Neuronal stem cell (in vitro differentiated cells): ENCODE data around the gene MRPS35.

Experiments used
- DNase-seq: peaks from one replicate; pipeline ENCODE4 v3.0.0-alpha.2; 2013; ENCODE audit warnings: low spot score
- H2AFZ ChIP-seq: one replicate; pipeline ENCODE4 v1.6.1; 2013; ENCODE audit warnings: mild to moderate bottlenecking, low read length, inconsistent platforms
- H2AK5ac ChIP-seq: 2 replicates; pipeline ENCODE4 v1.6.1; 2013; ENCODE audit warnings: low read depth, mild to moderate bottlenecking, inconsistent platforms, low read length, moderate library complexity, mixed read lengths
- H2BK120ac ChIP-seq: 2 replicates; pipeline ENCODE4 v1.6.1; 2013; ENCODE audit warnings: low read depth, mild to moderate bottlenecking, inconsistent platforms, low read length, moderate library complexity, mixed read lengths
- H2BK12ac ChIP-seq: one replicate; pipeline ENCODE4 v1.6.1; 2013; ENCODE audit warnings: low read length, inconsistent platforms
- H2BK15ac ChIP-seq: 2 replicates; pipeline ENCODE4 v1.6.1; 2013; ENCODE audit warnings: mild to moderate bottlenecking, low read length, inconsistent platforms, mixed read lengths
- H2BK5ac ChIP-seq: one replicate; pipeline ENCODE4 v1.6.1; 2013; ENCODE audit warnings: inconsistent platforms, mild to moderate bottlenecking, low read length, moderate library complexity
- H3K14ac ChIP-seq: one replicate; pipeline ENCODE4 v1.6.1; 2013; ENCODE audit warnings: low read length, inconsistent platforms
- H3K18ac ChIP-seq: 2 replicates; pipeline ENCODE4 v1.6.1; 2013; ENCODE audit warnings: low read length, inconsistent platforms
- H3K23ac ChIP-seq: 2 replicates; pipeline ENCODE4 v1.6.1; 2013; ENCODE audit warnings: low read depth, mild to moderate bottlenecking, mixed read lengths, low read length, inconsistent platforms; ENCODE audit not compliant: poor library complexity
- H3K27ac ChIP-seq: replicated peaks from 3 replicates; pipeline ENCODE4 v1.5.1; 2013; ENCODE audit warnings: low read length, inconsistent platforms
- H3K27me3 ChIP-seq, 3 experiments: 2 replicates each; pipeline ENCODE4 v1.6.1; 2013; ENCODE audit warnings: low read length in 3 of 3, mild to moderate bottlenecking in 2 of 3, inconsistent platforms in 1 of 3, low read depth in 1 of 3, mixed read lengths in 1 of 3, moderate library complexity in 1 of 3; ENCODE audit not compliant: control insufficient read depth in 3 of 3, insufficient read depth in 3 of 3
- H3K36me3 ChIP-seq, 2 donors: replicated peaks in 1 of 2; 2 replicates each; pipeline ENCODE4 v1.6.1; 2013; ENCODE audit warnings: low read length in 2 of 2; ENCODE audit not compliant: control insufficient read depth in 2 of 2, insufficient read depth in 2 of 2
- H3K4ac ChIP-seq: 2 replicates; pipeline ENCODE4 v1.6.1; 2013; ENCODE audit warnings: inconsistent platforms, mild to moderate bottlenecking, low read length, moderate library complexity
- H3K4me1 ChIP-seq, 2 donors: 1 replicate in 1 of 2; 2 replicates in 1 of 2; pipeline ENCODE4 v1.6.1; 2013; ENCODE audit warnings: low read length in 2 of 2, low read depth in 1 of 2; ENCODE audit not compliant: control insufficient read depth in 2 of 2, insufficient read depth in 1 of 2
- H3K4me2 ChIP-seq: one replicate; pipeline ENCODE4 v1.6.1; 2013; ENCODE audit warnings: mild to moderate bottlenecking, low read length, inconsistent platforms; ENCODE audit not compliant: insufficient read depth, poor library complexity, severe bottlenecking
- H3K4me3 ChIP-seq, 2 donors: 2 replicates each; pipeline ENCODE4 v1.5.1; 2013; ENCODE audit warnings: low read length in 2 of 2, mild to moderate bottlenecking in 2 of 2, inconsistent platforms in 1 of 2, moderate library complexity in 1 of 2
- H3K79me1 ChIP-seq: one replicate; pipeline ENCODE4 v1.6.1; 2013; ENCODE audit warnings: low read depth, mild to moderate bottlenecking, inconsistent platforms, low read length, moderate library complexity
- H3K9ac ChIP-seq: one replicate; pipeline ENCODE4 v1.6.1; 2013; ENCODE audit warnings: mild to moderate bottlenecking, low read depth, low read length, inconsistent platforms; ENCODE audit not compliant: poor library complexity
- H3K9me3 ChIP-seq, 2 donors: replicated peaks in 1 of 2; 2 replicates each; pipeline versions ENCODE3 to v1.6.1; 2013; ENCODE audit warnings: low read length in 2 of 2, mild to moderate bottlenecking in 2 of 2, inconsistent platforms in 1 of 2, low read depth in 1 of 2, mixed read lengths in 1 of 2, moderate library complexity in 1 of 2; ENCODE audit not compliant: control insufficient read depth in 2 of 2, insufficient read depth in 1 of 2
- H4K8ac ChIP-seq: one replicate; pipeline ENCODE4 v1.6.1; 2013; ENCODE audit warnings: low read depth, mild to moderate bottlenecking, inconsistent platforms, low read length, moderate library complexity
- H4K91ac ChIP-seq: one replicate; pipeline ENCODE4 v1.6.1; 2013; ENCODE audit warnings: low read length, low read depth, mild to moderate bottlenecking, inconsistent platforms; ENCODE audit not compliant: poor library complexity
- WGBS, 2 donors: extraction: QIAGEN DNeasy Blood & Tissue Kit; methylation state at CpG; one replicate each; pipeline ENCODE4 v1.1.7; 2013; ENCODE audit warnings: missing lambda C conversion rate in 2 of 2, mixed read lengths in 1 of 2; ENCODE audit not compliant: insufficient read length in 2 of 2, insufficient replicate concordance in 1 of 2; ENCODE audit errors: extremely low coverage in 2 of 2; 5-methylcytosine and 5-hydroxymethylcytosine counted together

MRPS35 gene

GRCh38 chr12:27672051-27672450, 38.6 kb upstream of the MRPS35 start:
- Histone ChIP-seq H3K18ac (no peak overlapping the region), H2BK5ac (no peak overlapping the region), H3K9ac (no peak overlapping the region), H3K4ac (no peak overlapping the region), H3K79me1 (no peaks in the 10 kb centered on the region), H4K8ac (no peak overlapping the region), H3K9me3 (no peaks in the 10 kb centered on the region), H2BK12ac (no peak overlapping the region), H3K4me3 (no peak overlapping the region), H2BK15ac (no peak overlapping the region), H3K27me3 (no peaks in the 10 kb centered on the region), H2AK5ac (no peak overlapping the region), H3K4me2 (no peak overlapping the region), H3K27ac (no peak overlapping the region), H2BK120ac (no peak overlapping the region), H3K23ac (no peak overlapping the region), H2AFZ (no peak overlapping the region), H3K4me1 (no peaks in the 10 kb centered on the region), H4K91ac (no peak overlapping the region), H3K36me3 (peaks cover 9 to 37% of the 10 kb centered on the region in 2 donors), H3K14ac (no peak overlapping the region)
- DNase-seq: no peak
- WGBS, 2 donors: no CpG with 5 or more reads among the region's 4 CpGs

- Histone ChIP-seq H3K4me3 (no peak overlapping the region), H2BK15ac (no peak overlapping the region), H3K27me3 (no peaks in the 10 kb centered on the region), H3K27ac (no peak overlapping the region), H2BK5ac (no peak overlapping the region), H3K4me2 (no peak overlapping the region), H2BK120ac (no peak overlapping the region), H3K4me1 (no peaks in the 10 kb centered on the region), H3K18ac (no peak overlapping the region), H3K9ac (no peak overlapping the region), H3K9me3 (no peaks in the 10 kb centered on the region), H2AK5ac (no peak overlapping the region), H3K23ac (no peak overlapping the region), H4K8ac (no peak overlapping the region), H4K91ac (no peak overlapping the region), H2BK12ac (no peak overlapping the region), H3K4ac (no peak overlapping the region), H2AFZ (no peak overlapping the region), H3K79me1 (no peaks in the 10 kb centered on the region), H3K36me3 (peaks cover 7 to 34% of the 10 kb centered on the region in 2 donors), H3K14ac (no peak overlapping the region)
- no CpG with 5 or more reads among the region's 1 CpG for WGBS, 2 donors
- DNase-seq: no peak
These were observed 38.0 kb upstream of the MRPS35 start for GRCh38 chr12:27672643-27673042.

- Histone ChIP-seq H3K27ac (no peak overlapping the region), H3K9ac (no peak overlapping the region), H2AK5ac (no peak overlapping the region), H3K4me3 (no peak overlapping the region), H3K18ac (no peak overlapping the region), H4K91ac (no peak overlapping the region), H2AFZ (no peak overlapping the region), H3K4ac (no peak overlapping the region), H2BK5ac (no peak overlapping the region), H3K23ac (no peak overlapping the region), H3K9me3 (no peaks in the 10 kb centered on the region), H2BK12ac (no peak overlapping the region), H2BK120ac (no peak overlapping the region), H3K4me1 (no peaks in the 10 kb centered on the region), H3K36me3 (peaks cover 3 to 31% of the 10 kb centered on the region in 2 donors), H4K8ac (no peak overlapping the region), H3K27me3 (no peaks in the 10 kb centered on the region), H3K79me1 (no peaks in the 10 kb centered on the region), H3K4me2 (no peak overlapping the region), H2BK15ac (no peak overlapping the region), H3K14ac (no peak overlapping the region)
- no peak for DNase-seq
- WGBS, 2 donors: no CpG with 5 or more reads among the region's 3 CpGs
These were observed 37.4 kb upstream of the MRPS35 start for GRCh38 chr12:27673101-27673718.

- H3K27ac ChIP-seq: no peak overlapping the region
- no CpG with 5 or more reads among the region's 2 CpGs for WGBS, 2 donors
These were observed 35.6 kb upstream of the MRPS35 start for GRCh38 chr12:27674989-27675388.

More at GRCh38 chr12:27674989-27675388, 35.6 kb upstream of the MRPS35 start:
- H2AK5ac ChIP-seq: no peak overlapping the region
- no peaks in the 10 kb centered on the region for H3K79me1 ChIP-seq
- no peak overlapping the region for H3K4ac ChIP-seq
- H2AFZ ChIP-seq: no peak overlapping the region
- no peak overlapping the region for H2BK12ac ChIP-seq
- no peak overlapping the region for H4K8ac ChIP-seq
- H4K91ac ChIP-seq: no peak overlapping the region
- H3K18ac ChIP-seq: no peak overlapping the region
- no peak overlapping the region for H3K4me3 ChIP-seq
- no peaks in the 10 kb centered on the region for H3K27me3 ChIP-seq
- H2BK15ac ChIP-seq: no peak overlapping the region
- H3K9ac ChIP-seq: no peak overlapping the region
- H3K14ac ChIP-seq: no peak overlapping the region
- no peak overlapping the region for H3K23ac ChIP-seq
- no peak overlapping the region for H2BK120ac ChIP-seq
- H3K4me2 ChIP-seq: no peak overlapping the region
- H3K4me1 ChIP-seq: no peaks in the 10 kb centered on the region
- no peaks in the 10 kb centered on the region for H3K9me3 ChIP-seq
- H2BK5ac ChIP-seq: no peak overlapping the region
- peaks cover 3 to 34% of the 10 kb centered on the region in 2 donors for H3K36me3 ChIP-seq
- DNase-seq: no peak
